Measurements from ENCODE around the gene JCAD. TPM values are rescaled to one million over a fixed set of nuclear protein-coding genes. Genes with fewer than 3 reads are reported as not detected.

The JCAD gene
- total and polyA plus RNA-seq, 2 experiments from 2014 or later, result 0.78 to 2.1 TPM

GRCh38 chr10:30083934-30084333, 24.5 kb upstream of the JCAD start:
- no peaks in the 10 kb centered on the region for H4K20me1 ChIP-seq (replicated peaks; ENCODE audit: insufficient read depth)
- Mint-ChIP-seq H3K4me3 (no peak overlapping the region), H3K9me3 (no peaks in the 10 kb centered on the region), H3K27ac (no peak overlapping the region), H3K27me3 (ENCODE audit: insufficient read depth, low read depth, poor library complexity) (no peaks in the 10 kb centered on the region), H3K36me3 (ENCODE audit: low read depth) (no peaks in the 10 kb centered on the region), H3K4me1 (peaks cover 6% of the 10 kb centered on the region)
- DNase-seq (ENCODE audit: low spot score) (no peak), ATAC-seq (no peak)
- TF ChIP-seq CTCF (conservative IDR thresholded peaks at IDR 0.05; ENCODE audit: low read depth in 2 of 2) (no peak), JUNB (IDR thresholded peaks at IDR 0.05; ENCODE audit: unreplicated experiment) (no peak), STAT1 (IDR thresholded peaks at IDR 0.05; ENCODE audit: unreplicated experiment) (no peak), NANOG (IDR thresholded peaks at IDR 0.05; ENCODE audit: borderline replicate concordance) (no peak), EZH2phosphoT487 (IDR thresholded peaks at IDR 0.05; ENCODE audit: unreplicated experiment) (no peak), POLR2AphosphoS5 (IDR thresholded peaks at IDR 0.05; ENCODE audit: low read depth) (no peak), ZNF114 (CRISPR knock-in tag; IDR thresholded peaks at IDR 0.05) (no peak), EZH2 (IDR thresholded peaks at IDR 0.05; ENCODE audit: low read depth, unreplicated experiment) (no peak), ETS1 (IDR thresholded peaks at IDR 0.05) (no peak), REST (IDR thresholded peaks at IDR 0.05; ENCODE audit: unreplicated experiment) (no peak), ZNF462 (CRISPR knock-in tag; IDR thresholded peaks at IDR 0.05) (no peak), CREB1 (CRISPR knock-in tag; IDR thresholded peaks at IDR 0.05; ENCODE audit: low read depth) (no peak)
- no peaks in the 10 kb centered on the region for H3K36me3 ChIP-seq (ENCODE audit: insufficient read depth)
- no peak overlapping the region for H3K4me3 ChIP-seq
- no peaks in the 10 kb centered on the region for H3F3A ChIP-seq (replicated peaks; ENCODE audit: low read depth)
- H3K27ac ChIP-seq (ENCODE audit: low read depth), result no peak overlapping the region
- no peak overlapping the region for H2AFZ ChIP-seq
- no peaks in the 10 kb centered on the region for H3K79me2 ChIP-seq (replicated peaks; ENCODE audit: insufficient read depth)
- no peak overlapping the region for H3K4me2 ChIP-seq
- no peaks in the 10 kb centered on the region for H3K27me3 ChIP-seq (ENCODE audit: insufficient read depth)
- no peaks in the 10 kb centered on the region for H3K9me2 ChIP-seq (ENCODE audit: insufficient read depth)
- H3K4me1 ChIP-seq (ENCODE audit: insufficient read depth), result 0 out of 2 replicates have a peak, but pooled peaks cover 4% of the 10 kb centered on the region

Data from GM23338 (cell line).